Sigmoid colon (tissue), 7 donors: ENCODE results near the gene TRMT1. TPM values are rescaled to one million over a fixed set of nuclear protein-coding genes. Genes with fewer than 3 reads are reported as not detected.

ENCODE experiments used
- DNase-seq: peaks from one replicate; pipeline ENCODE4 v3.0.0-alpha.2; 2019
- H3K27ac ChIP-seq, 4 donors: fragments of 200-600 bp; sonication (generic); one replicate each; pipeline ENCODE4 v1.5.1; 2016 to 2019; ENCODE audit warnings: mild to moderate bottlenecking in 1 of 4
- H3K27me3 ChIP-seq, 3 donors: fragments of 200-600 bp; sonication (generic); one replicate each; pipeline ENCODE4 v1.5.1; 2019; ENCODE audit warnings: mild to moderate bottlenecking in 1 of 3
- H3K36me3 ChIP-seq, 4 donors: fragments of 200-600 bp; sonication (generic); one replicate each; pipeline ENCODE4 v1.5.1; 2016 to 2019
- H3K4me1 ChIP-seq, 4 donors: fragments of 200-600 bp; sonication (generic); one replicate each; pipeline ENCODE4 v1.5.1; 2017 to 2019
- H3K4me3 ChIP-seq, 4 donors: fragments of 200-600 bp; sonication (generic); one replicate each; pipeline ENCODE4 v1.5.1; 2017 to 2019; ENCODE audit warnings: mild to moderate bottlenecking in 2 of 4, moderate library complexity in 1 of 4
- H3K9me3 ChIP-seq, 4 donors: fragments of 200-600 bp in 3 of 4; sonication (generic) in 3 of 4; one replicate each; pipeline versions ENCODE4 v1.5.1 to v1.6.1; 2013 to 2019
- CTCF ChIP-seq, 4 experiments: fragments of 450-650 bp in 3 of 4; fragments of 200-600 bp in 1 of 4; IDR thresholded peaks; one replicate each; pipeline ENCODE4 v1.5.1; 2016 to 2019; ENCODE audit warnings: antibody characterized with exemption in 4 of 4, mild to moderate bottlenecking in 3 of 4, moderate library complexity in 2 of 4
- EP300 ChIP-seq, 4 donors: sonication (generic); formaldehyde crosslinking; IDR thresholded peaks; one replicate each; pipeline ENCODE4 v1.6.1; 2017; ENCODE audit warnings: antibody characterized with exemption in 4 of 4
- POLR2A ChIP-seq, 2 donors: fragments of 450-650 bp; IDR thresholded peaks; one replicate each; pipeline ENCODE4 v1.6.1; 2016; ENCODE audit warnings: antibody characterized with exemption in 2 of 2, mild to moderate bottlenecking in 2 of 2, moderate library complexity in 2 of 2
- POLR2AphosphoS5 ChIP-seq, 4 donors: sonication (generic); formaldehyde crosslinking; IDR thresholded peaks; one replicate each; pipeline ENCODE4 v1.6.1; 2017; ENCODE audit warnings: antibody characterized with exemption in 4 of 4
- WGBS, 2 donors: extraction: QIAGEN DNeasy Blood & Tissue Kit; methylation state at CpG; one replicate each; pipeline ENCODE4 v1.1.7; 2013; 5-methylcytosine and 5-hydroxymethylcytosine counted together
- intact Hi-C: fragments of 100-400 bp; cut with DNase I; formaldehyde crosslinking; loops from one replicate; pipeline ENCODE4 v1.15.1; 2023
- polyA plus RNA-seq, 3 donors: library from polyadenylated mRNA; stranded (reverse); fragments of 200-250 nt; gene quantifications; one replicate each; pipeline ENCODE4 v1.2.3, GENCODE V29; 2013
- total RNA-seq, 4 donors: library from RNA; depleted of rRNA; stranded (reverse); fragments of >200 nt; gene quantifications; one replicate each; pipeline ENCODE4 v1.1.0, GENCODE V29; 2016
- donor health status: healthy with polysubstance abuse.
- donor health status: Bipolar disorder and iron deficiency.
- donor health status: healthy.

The TRMT1 gene
- total and polyA plus RNA-seq, 7 donors: 6.7 to 48.6 (median 19.3) TPM

GRCh38 chr19:13102666-13103580, 13.6 kb downstream of the TRMT1 start, which contains the start of gene LYL1:
LYL1 (minus strand) TSS chr19:13102858; CDS start chr19:13101171, 1,687 bp downstream.
- 1% methylated on average over 47 of the region's 47 CpGs for WGBS, 2 donors
- Histone ChIP-seq H3K4me3 (peak within 1 kb of the TSS; percentile 18 to 58 (median 46)), H3K27me3 (no peaks in the 10 kb centered on the region), H3K27ac (peak within 1 kb of the TSS; percentile 74 to 95 (median 86)), H3K4me1 (peaks cover 0 to 55% (median 42%) of the 10 kb centered on the region in 4 donors), H3K9me3 (no peaks in the 10 kb centered on the region), H3K36me3 (peaks cover 0 to 7% (median 2%) of the 10 kb centered on the region in 4 donors)
- TF ChIP-seq CTCF (IDR thresholded peaks at IDR 0.05) (no peak), POLR2AphosphoS5 (IDR thresholded peaks at IDR 0.05) (peak; percentile 49 to 81 (median 71))
- intact Hi-C loops: loop anchor here (5.0 to 10.0 kb wide), 2 partner anchors 49 to 218 kb away; partner anchors contain the start of genes DNASE2, IER2, KLF1 and STX10
- peak; percentile 83 for DNase-seq

- Histone ChIP-seq H3K9me3 (no peaks in the 10 kb centered on the region), H3K36me3 (peaks cover 0 to 4% (median under 1%) of the 10 kb centered on the region in 4 donors), H3K4me3 (peak overlapping the region; percentile 18 to 58 (median 46)), H3K27me3 (no peaks in the 10 kb centered on the region), H3K27ac (peak overlapping the region; percentile 74 to 95 (median 86)), H3K4me1 (peaks cover 0 to 61% (median 48%) of the 10 kb centered on the region in 4 donors)
- TF ChIP-seq POLR2A (IDR thresholded peaks at IDR 0.05) (no peak), EP300 (IDR thresholded peaks at IDR 0.05) (no peak)
- no peak for DNase-seq
- 6 to 11% methylated on average over 7 of the region's 7 CpGs for WGBS, 2 donors
- intact Hi-C loops: loop anchor here (5.0 to 10.0 kb wide), 2 partner anchors 50 to 218 kb away; partner anchors contain the start of genes DNASE2, IER2, KLF1 and STX10
Observed at GRCh38 chr19:13102416-13102665, 14.2 kb downstream of the TRMT1 start.

- Histone ChIP-seq H3K9me3 (no peaks in the 10 kb centered on the region), H3K36me3 (no peaks in the 10 kb centered on the region), H3K27me3 (no peaks in the 10 kb centered on the region), H3K4me3 (peak overlapping the region; percentile 18 to 58 (median 46)), H3K27ac (peak overlapping the region; percentile 74 to 95 (median 86)), H3K4me1 (peaks cover 0 to 62% (median 49%) of the 10 kb centered on the region in 4 donors)
- TF ChIP-seq POLR2A (IDR thresholded peaks at IDR 0.05) (no peak), CTCF (IDR thresholded peaks at IDR 0.05) (no peak), EP300 (IDR thresholded peaks at IDR 0.05) (no peak), POLR2AphosphoS5 (IDR thresholded peaks at IDR 0.05) (no peak)
- intact Hi-C loops: loop anchor here (5.0 to 10.0 kb wide), 2 partner anchors 50 to 217 kb away; partner anchors contain the start of genes DNASE2, IER2, KLF1 and STX10
- 55 to 71% methylated on average over 7 of the region's 7 CpGs for WGBS, 2 donors
- DNase-seq: no peak
Observed at GRCh38 chr19:13101590-13102415, 14.7 kb downstream of the TRMT1 start.

- Histone ChIP-seq H3K36me3 (no peaks in the 10 kb centered on the region), H3K4me3 (peak overlapping the region in 3 of 4 donors; percentile 41 to 58 (median 50)), H3K27me3 (no peaks in the 10 kb centered on the region), H3K27ac (peak overlapping the region; percentile 85 to 95 (median 87)), H3K4me1 (peaks cover 0 to 69% (median 56%) of the 10 kb centered on the region in 4 donors), H3K9me3 (no peaks in the 10 kb centered on the region)
- intact Hi-C loops: loop anchor here (5.0 to 10.0 kb wide), 2 partner anchors 51 to 216 kb away; partner anchors contain the start of genes DNASE2, IER2, KLF1 and STX10
- WGBS, 2 donors: 56 to 69% methylated on average over 18 of the region's 18 CpGs
- TF ChIP-seq POLR2AphosphoS5 (IDR thresholded peaks at IDR 0.05): no peak
- TF ChIP-seq EP300 (IDR thresholded peaks at IDR 0.05): no peak
- TF ChIP-seq POLR2A (IDR thresholded peaks at IDR 0.05): no peak
- no peak for TF ChIP-seq CTCF (IDR thresholded peaks at IDR 0.05)
- no peak for DNase-seq
Observed at GRCh38 chr19:13100841-13101589, 15.5 kb downstream of the TRMT1 start.
